Measurements from ENCODE around the gene EVI5.

GRCh38 chr1:92466683-92467352 lies 318.1 kb downstream of the EVI5 start:
- TF ChIP-seq CTCF (IDR thresholded peaks at IDR 0.05; ENCODE audit: low read depth, low read length, poor library complexity, severe bottlenecking) (no peak), EZH2phosphoT487 (IDR thresholded peaks at IDR 0.05; ENCODE audit: borderline replicate concordance, low read length) (no peak)
